Progenitor cell of endocrine pancreas (in vitro differentiated cells): ENCODE data around the gene MAP4K4. TPM values are rescaled to one million over a fixed set of nuclear protein-coding genes. Genes with fewer than 3 reads are reported as not detected.

ENCODE experiments used
- DNase-seq: peaks from one replicate; pipeline ENCODE4 v3.0.0; 2021; ENCODE audit warnings: low spot score; ENCODE audit not compliant: unreplicated experiment
- H3K27ac Mint-ChIP-seq: 2 replicates; pipeline ENCODE4 v1.8.0; 2021; ENCODE audit warnings: mild to moderate bottlenecking, moderate library complexity, mixed read lengths
- H3K27me3 Mint-ChIP-seq: 2 replicates; pipeline ENCODE4 v1.8.0; 2021; ENCODE audit warnings: mixed read lengths
- H3K36me3 Mint-ChIP-seq: 2 replicates; pipeline ENCODE4 v1.8.0; 2022; ENCODE audit warnings: mixed read lengths; ENCODE audit not compliant: insufficient read depth
- H3K4me1 Mint-ChIP-seq: 2 replicates; pipeline ENCODE4 v1.8.0; 2021; ENCODE audit warnings: low read depth, mixed read lengths
- H3K4me3 Mint-ChIP-seq: 2 replicates; pipeline ENCODE4 v1.8.0; 2021; ENCODE audit warnings: low read depth, mild to moderate bottlenecking, moderate library complexity, mixed read lengths
- H3K9me3 Mint-ChIP-seq: 2 replicates; pipeline ENCODE4 v1.8.0; 2021; ENCODE audit warnings: low read depth, mixed read lengths
- total RNA-seq: library from RNA; stranded (reverse); gene quantifications from 2 replicates; pipeline ENCODE4 v1.2.1, GENCODE V29; 2021
- TF ChIP-seq, protein P1 (sequence below): fragments of 200-600 bp; sonication (generic); IDR thresholded peaks from one replicate; pipeline ENCODE4 v1.5.0; 2021; ENCODE audit warnings: antibody characterized with exemption, mild to moderate bottlenecking; ENCODE audit not compliant: unreplicated experiment

Gene MAP4K4
- total RNA-seq, 1 donor from 2014 or later = 171 TPM

DNA sequence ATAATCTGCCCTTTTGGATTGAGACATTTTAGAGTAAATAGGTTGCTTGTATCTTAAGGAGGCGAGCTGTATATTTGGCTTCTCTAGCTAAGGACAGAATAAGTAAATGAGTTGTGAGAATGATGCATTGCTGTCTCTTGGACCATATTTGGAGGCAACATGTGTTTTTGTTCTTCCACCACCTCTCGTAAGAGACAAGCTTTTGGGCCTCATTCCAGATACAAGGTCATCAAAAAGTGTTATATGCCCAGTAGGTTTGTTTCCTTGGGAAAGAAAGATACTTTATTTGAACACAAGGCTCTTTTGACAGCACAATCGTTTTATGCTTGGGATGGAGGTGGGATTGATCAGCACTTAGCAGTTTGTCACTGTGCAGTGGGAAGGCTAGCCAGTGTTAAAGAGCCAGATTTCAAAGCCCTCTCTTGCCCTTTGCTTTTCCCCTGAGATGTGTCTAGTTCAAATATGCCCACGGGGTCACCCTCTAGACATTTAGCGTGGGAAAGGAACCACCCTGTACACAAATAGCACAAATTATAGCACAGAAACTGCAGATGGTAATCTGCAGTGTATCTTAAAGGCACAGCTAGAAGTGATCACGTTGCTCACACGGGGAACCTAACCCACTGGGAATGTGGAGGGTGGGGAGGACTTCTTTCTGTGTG, 131.3 kb downstream of the MAP4K4 start:
- Mint-ChIP-seq H3K27me3 (no peaks in the 10 kb centered on the region), H3K9me3 (no peaks in the 10 kb centered on the region), H3K36me3 (peaks cover 17% of the 10 kb centered on the region), H3K4me3 (no peak overlapping the region), H3K27ac (peak overlapping the region; percentile 52), H3K4me1 (peaks cover 21% of the 10 kb centered on the region)
- TF ChIP-seq, protein P1, sequence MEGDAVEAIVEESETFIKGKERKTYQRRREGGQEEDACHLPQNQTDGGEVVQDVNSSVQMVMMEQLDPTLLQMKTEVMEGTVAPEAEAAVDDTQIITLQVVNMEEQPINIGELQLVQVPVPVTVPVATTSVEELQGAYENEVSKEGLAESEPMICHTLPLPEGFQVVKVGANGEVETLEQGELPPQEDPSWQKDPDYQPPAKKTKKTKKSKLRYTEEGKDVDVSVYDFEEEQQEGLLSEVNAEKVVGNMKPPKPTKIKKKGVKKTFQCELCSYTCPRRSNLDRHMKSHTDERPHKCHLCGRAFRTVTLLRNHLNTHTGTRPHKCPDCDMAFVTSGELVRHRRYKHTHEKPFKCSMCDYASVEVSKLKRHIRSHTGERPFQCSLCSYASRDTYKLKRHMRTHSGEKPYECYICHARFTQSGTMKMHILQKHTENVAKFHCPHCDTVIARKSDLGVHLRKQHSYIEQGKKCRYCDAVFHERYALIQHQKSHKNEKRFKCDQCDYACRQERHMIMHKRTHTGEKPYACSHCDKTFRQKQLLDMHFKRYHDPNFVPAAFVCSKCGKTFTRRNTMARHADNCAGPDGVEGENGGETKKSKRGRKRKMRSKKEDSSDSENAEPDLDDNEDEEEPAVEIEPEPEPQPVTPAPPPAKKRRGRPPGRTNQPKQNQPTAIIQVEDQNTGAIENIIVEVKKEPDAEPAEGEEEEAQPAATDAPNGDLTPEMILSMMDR = no peak
- DNase-seq = no peak

DNA sequence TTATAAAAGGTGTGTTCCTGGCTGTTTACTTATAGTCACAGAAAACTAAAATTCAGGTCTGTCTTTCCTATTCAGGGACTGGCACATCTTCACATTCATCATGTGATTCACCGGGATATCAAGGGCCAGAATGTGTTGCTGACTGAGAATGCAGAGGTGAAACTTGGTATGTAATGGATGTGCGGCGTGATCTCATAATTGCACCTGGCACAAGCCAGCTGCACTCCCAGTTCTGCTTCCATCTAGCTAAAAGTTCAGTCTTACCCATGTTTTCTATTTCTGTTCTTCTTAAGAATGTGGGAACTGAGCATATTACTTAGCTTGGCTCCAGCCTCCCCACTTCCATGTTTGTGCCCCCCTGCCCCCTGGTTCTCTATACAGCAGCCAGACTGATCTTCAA, 131.9 kb downstream of the MAP4K4 start:
- H3K9me3 Mint-ChIP-seq = no peaks in the 10 kb centered on the region
- H3K36me3 Mint-ChIP-seq = peaks cover 20% of the 10 kb centered on the region
- peak overlapping the region; percentile 52 for H3K27ac Mint-ChIP-seq
- H3K4me3 Mint-ChIP-seq = no peak overlapping the region
- TF ChIP-seq, protein P1 = no peak
- no peaks in the 10 kb centered on the region for H3K27me3 Mint-ChIP-seq
- DNase-seq = no peak
- peaks cover 21% of the 10 kb centered on the region for H3K4me1 Mint-ChIP-seq

DNA sequence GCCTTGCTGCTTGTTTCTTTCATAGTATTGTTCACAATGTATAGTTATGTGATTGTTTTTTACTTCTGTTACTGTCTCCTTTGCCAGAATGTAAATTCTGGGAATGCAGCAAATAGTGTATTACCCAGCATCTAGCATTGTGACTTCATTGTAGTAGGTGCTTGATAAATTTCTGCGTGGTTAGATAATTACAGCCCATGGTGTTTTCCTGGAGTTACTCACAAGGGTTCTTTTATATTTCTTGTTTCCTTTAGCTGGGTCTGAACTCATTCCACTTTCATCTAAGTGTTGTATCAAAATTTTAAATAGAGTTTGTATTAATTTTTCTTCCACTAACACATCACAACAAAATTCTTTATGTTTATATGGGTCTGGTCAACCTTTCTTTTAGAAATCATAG, 132.6 kb downstream of the MAP4K4 start:
- no peaks in the 10 kb centered on the region for H3K27me3 Mint-ChIP-seq
- peaks cover 21% of the 10 kb centered on the region for H3K4me1 Mint-ChIP-seq
- TF ChIP-seq, protein P1 = no peak
- H3K9me3 Mint-ChIP-seq = no peaks in the 10 kb centered on the region
- peak overlapping the region; percentile 59 for H3K27ac Mint-ChIP-seq
- H3K4me3 Mint-ChIP-seq = no peak overlapping the region
- peaks cover 24% of the 10 kb centered on the region for H3K36me3 Mint-ChIP-seq
- DNase-seq = no peak

DNA sequence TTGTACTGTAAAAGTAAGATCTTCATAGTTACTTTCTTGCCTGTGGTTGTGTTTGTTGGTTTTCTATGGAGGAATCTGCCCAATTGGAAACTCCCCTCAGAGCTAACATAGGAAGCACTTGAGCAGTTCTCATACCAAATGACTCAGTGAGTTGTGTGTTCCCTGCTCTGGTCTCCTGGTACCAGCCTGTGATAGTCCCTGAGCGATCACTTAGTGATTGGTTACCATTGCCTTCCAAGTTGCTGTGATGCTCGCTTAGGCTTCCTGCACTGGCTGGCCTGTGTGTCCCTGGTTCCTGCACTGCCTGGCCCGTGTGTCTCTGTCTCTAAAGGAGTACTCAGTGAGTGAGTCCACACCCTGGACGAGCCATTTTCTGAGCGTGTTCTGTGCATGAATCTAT, 133.0 kb downstream of the MAP4K4 start:
- DNase-seq = no peak
- Mint-ChIP-seq H3K9me3 (no peaks in the 10 kb centered on the region), H3K27me3 (no peaks in the 10 kb centered on the region), H3K4me3 (no peak overlapping the region), H3K4me1 (peaks cover 21% of the 10 kb centered on the region), H3K27ac (peak overlapping the region; percentile 6), H3K36me3 (peaks cover 26% of the 10 kb centered on the region)
- TF ChIP-seq, protein P1 = no peak

DNA sequence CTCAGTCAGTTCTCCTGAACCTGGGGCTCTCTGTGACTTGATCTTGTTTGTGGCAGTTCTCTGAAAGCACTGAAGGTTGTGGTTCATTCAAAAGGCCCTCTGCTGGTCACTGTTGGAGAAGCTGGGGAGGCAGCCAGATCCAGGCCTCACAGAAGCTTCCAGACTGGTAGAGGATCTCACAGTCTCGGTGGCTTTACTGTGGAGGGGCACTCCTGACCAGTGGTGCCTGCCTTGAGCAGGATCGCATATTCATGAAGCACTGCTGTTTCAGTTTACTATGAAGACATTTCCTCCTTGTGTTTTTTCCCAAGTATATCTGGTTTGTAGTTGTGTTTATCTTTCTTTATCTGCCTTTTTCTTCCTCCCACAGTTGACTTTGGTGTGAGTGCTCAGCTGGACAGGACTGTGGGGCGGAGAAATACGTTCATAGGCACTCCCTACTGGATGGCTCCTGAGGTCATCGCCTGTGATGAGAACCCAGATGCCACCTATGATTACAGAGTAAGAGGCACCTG, 133.9 kb downstream of the MAP4K4 start:
- Mint-ChIP-seq H3K9me3 (no peaks in the 10 kb centered on the region), H3K4me3 (no peak overlapping the region), H3K4me1 (peaks cover 21% of the 10 kb centered on the region), H3K27ac (peak overlapping the region; percentile 81), H3K27me3 (no peaks in the 10 kb centered on the region), H3K36me3 (peaks cover 30% of the 10 kb centered on the region)
- TF ChIP-seq, protein P1 = peak; percentile 72
- DNase-seq = peak; percentile 56
